Activated CD4-positive, alpha-beta memory T cell treated with anti-CD3 and anti-CD28 coated beads, Interleukin-2, amount 10 ng/mL, durations not matched to agents 7 days and 5 days (primary cell): ENCODE data around the gene NCAM2. TPM values are rescaled to one million over a fixed set of nuclear protein-coding genes. Genes with fewer than 3 reads are reported as not detected.

Source experiments
- CTCF ChIA-PET: fragments of 350-600 bp; sonication (Branson Sonifier 250); formaldehyde crosslinking; loops from one replicate; lab custom pipeline; 2021; ENCODE audit warnings: antibody characterized with exemption, inconsistent platforms; lab: Charles Lee
- POLR2A ChIA-PET: fragments of 350-600 bp; sonication (Branson Sonifier 250); formaldehyde crosslinking; loops from one replicate; lab custom pipeline; 2021; ENCODE audit warnings: antibody characterized with exemption; lab: Charles Lee
- DNase-seq: peaks from one replicate; pipeline ENCODE4 v3.0.0-alpha.2; 2020
- H3K27ac Mint-ChIP-seq: one replicate; pipeline ENCODE4 v1.8.0; 2021; ENCODE audit warnings: mild to moderate bottlenecking, mixed read lengths
- H3K27me3 Mint-ChIP-seq: one replicate; pipeline ENCODE4 v1.8.0; 2021; ENCODE audit warnings: mixed read lengths
- H3K36me3 Mint-ChIP-seq: one replicate; pipeline ENCODE4 v1.8.0; 2021; ENCODE audit warnings: low read depth, mixed read lengths
- H3K4me1 Mint-ChIP-seq: one replicate; pipeline ENCODE4 v1.8.0; 2021; ENCODE audit warnings: mixed read lengths
- H3K4me3 Mint-ChIP-seq: one replicate; pipeline ENCODE4 v1.8.0; 2021; ENCODE audit warnings: mild to moderate bottlenecking, mixed read lengths
- H3K9me3 Mint-ChIP-seq: one replicate; pipeline ENCODE4 v1.8.0; 2021; ENCODE audit warnings: mixed read lengths
- total RNA-seq, 2 experiments: library from RNA; stranded (reverse); gene quantifications; one replicate each; pipeline ENCODE4 v1.2.3, GENCODE V29; 2021

NCAM2 gene
- total RNA-seq, 2 experiments from 2014 or later = not detected

DNA sequence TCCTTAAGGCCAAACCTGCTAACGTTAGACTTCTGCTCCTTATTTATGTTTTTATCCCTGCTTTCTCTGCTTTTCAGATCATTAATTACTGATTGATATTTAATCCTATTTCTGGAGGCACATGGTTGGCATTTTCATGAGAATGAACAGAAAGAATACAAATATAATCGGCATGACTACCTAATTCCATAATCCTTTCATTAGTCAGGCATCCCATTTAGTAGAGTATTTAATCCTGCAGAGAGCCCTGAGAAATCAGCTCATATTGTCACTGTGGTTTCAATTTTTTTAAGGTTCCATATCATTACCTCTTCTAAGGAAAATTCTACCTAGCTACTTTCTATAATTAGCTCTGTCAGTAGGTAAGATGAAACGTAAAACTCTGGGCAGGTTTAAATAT is 238.8 kb downstream of the NCAM2 start:
- Mint-ChIP-seq H3K27ac (no peak overlapping the region), H3K4me1 (no peaks in the 10 kb centered on the region), H3K4me3 (no peak overlapping the region), H3K9me3 (no peaks in the 10 kb centered on the region), H3K27me3 (no peaks in the 10 kb centered on the region), H3K36me3 (no peaks in the 10 kb centered on the region)
- DNase-seq = no peak
- POLR2A ChIA-PET = no interaction called here
- CTCF ChIA-PET = no interaction called here

DNA sequence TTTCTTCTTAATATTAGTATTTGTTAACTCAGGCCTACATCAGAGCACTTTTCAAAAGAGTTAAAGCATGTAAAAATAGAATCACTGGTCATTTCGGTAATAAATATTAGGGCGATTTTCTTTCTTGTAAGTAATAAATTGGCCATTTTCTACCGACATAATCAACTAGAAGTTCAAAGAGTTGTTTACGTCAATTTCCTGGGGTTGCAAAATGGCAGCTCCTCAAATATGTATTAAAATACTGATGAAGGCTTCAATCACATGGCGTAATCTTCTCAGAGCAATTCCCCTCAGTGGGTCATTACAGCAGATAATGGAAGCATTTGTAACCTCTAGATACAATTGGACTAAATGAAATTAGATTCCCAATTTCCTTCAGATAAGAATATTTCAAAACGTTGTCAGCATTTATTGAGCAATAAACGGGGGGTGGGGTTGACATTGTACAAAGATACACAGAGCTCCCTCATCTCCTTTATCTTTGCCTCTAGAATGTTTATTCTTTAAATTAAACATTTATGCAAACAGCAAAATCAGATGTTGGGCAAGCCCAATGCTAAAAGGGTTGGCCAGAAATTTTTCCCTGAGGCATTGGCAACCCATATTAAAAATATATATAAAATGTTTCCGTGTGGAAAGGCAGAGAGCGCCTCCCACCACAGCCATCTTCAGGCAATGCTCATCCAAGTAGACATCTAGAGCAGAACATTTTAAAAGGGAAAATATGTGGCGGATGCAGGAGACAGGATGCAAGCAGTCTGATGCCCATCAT is 240.6 kb downstream of the NCAM2 start:
- Mint-ChIP-seq H3K27me3 (no peaks in the 10 kb centered on the region), H3K27ac (no peak overlapping the region), H3K4me3 (no peak overlapping the region), H3K4me1 (no peaks in the 10 kb centered on the region), H3K36me3 (no peaks in the 10 kb centered on the region), H3K9me3 (no peaks in the 10 kb centered on the region)
- no peak for DNase-seq
- CTCF ChIA-PET = no interaction called here
- POLR2A ChIA-PET = no interaction called here

DNA sequence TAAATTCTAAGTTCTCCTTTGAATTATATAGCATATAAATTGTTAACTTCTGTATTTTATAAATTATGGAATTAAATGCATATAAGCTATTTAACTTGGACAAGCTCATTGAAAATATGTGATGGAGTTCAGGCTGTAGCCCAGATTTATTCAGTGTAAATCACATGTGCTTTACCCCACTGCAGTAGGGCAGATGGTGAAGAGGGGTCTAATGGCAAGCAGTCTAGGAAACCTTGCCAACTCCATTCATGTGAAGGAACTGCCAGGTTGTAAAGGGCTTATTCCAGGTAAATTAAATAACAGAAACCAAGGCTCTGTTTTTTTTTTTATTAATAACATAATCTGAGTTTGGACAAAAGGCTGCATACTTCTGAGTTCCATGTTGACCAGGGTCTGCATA is 243.2 kb downstream of the NCAM2 start:
- CTCF ChIA-PET = no interaction called here
- H3K4me3 Mint-ChIP-seq = no peak overlapping the region
- H3K36me3 Mint-ChIP-seq = no peaks in the 10 kb centered on the region

DNA sequence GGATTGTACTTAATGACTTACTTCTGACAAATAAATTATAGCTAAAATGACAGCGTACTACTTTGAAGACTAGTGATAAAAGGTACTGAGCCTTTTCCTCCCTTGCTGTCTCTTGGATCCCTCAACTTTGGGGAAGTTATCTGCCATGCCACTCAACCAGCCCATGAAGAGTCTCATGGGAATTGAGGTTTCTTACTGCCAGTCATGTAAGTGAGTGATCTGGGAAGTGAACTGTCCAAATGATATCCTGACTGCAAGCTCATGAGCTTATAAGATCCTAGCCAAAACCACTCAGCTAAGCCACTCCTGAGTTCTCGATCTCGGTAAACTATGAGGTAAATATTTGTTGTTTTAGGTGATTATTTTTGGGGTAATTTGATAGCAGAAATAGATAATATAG is 247.8 kb downstream of the NCAM2 start:
- DNase-seq = no peak
- H3K27me3 Mint-ChIP-seq = no peaks in the 10 kb centered on the region
- no peak overlapping the region for H3K4me3 Mint-ChIP-seq
- ChIA-PET CTCF (no interaction called here), POLR2A (no interaction called here)
- no peak overlapping the region for H3K27ac Mint-ChIP-seq
- peaks cover 4% of the 10 kb centered on the region for H3K9me3 Mint-ChIP-seq
- no peaks in the 10 kb centered on the region for H3K36me3 Mint-ChIP-seq
- no peaks in the 10 kb centered on the region for H3K4me1 Mint-ChIP-seq

More for the DNA sequence above, 243.2 kb downstream of the NCAM2 start:
- Mint-ChIP-seq H3K27me3 (no peaks in the 10 kb centered on the region), H3K4me1 (no peaks in the 10 kb centered on the region), H3K27ac (no peak overlapping the region), H3K9me3 (peaks cover 4% of the 10 kb centered on the region)
- POLR2A ChIA-PET = no interaction called here
- DNase-seq = no peak

DNA sequence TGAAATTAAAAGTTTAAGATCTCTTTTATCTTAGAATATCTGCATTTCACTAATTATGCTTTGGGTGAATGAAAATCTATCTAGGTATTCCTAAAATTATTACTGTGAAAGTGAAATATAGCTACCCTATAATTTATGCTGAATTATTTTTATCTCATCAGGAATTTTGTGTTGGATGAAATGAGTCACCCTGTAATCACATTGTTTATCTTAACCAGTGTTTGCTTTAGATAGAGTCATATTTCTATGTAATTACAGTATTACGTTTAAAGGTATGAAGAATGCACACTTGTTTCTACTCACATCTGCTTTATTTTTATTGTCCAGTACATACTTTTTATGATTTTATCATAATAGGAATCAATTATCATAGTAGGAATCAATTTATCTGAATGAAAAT is 249.2 kb downstream of the NCAM2 start:
- Mint-ChIP-seq H3K4me1 (no peaks in the 10 kb centered on the region), H3K27ac (no peak overlapping the region), H3K36me3 (no peaks in the 10 kb centered on the region), H3K27me3 (no peaks in the 10 kb centered on the region), H3K4me3 (no peak overlapping the region), H3K9me3 (peaks cover 4% of the 10 kb centered on the region)
- CTCF ChIA-PET = no interaction called here
- no peak for DNase-seq
- POLR2A ChIA-PET = no interaction called here

DNA sequence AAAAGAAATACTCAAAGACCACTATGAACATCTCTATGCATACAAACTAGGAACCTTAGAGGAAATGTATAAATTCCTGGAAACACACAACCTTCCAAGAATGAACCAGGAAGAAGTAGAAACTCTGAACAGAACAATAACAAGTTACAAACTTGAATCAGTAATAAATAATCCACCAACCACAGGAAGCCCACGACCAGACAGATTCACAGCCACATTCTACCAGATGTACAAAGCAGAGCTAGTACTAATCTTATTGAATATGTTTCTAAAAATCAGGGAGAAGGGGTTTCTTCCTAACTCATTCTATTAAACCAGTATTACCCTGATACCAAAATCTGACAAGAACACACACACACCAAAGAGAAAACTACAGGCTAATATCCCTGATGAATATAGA is 263.8 kb downstream of the NCAM2 start:
- CTCF ChIA-PET = no interaction called here
- POLR2A ChIA-PET = no interaction called here
- H3K27me3 Mint-ChIP-seq = no peaks in the 10 kb centered on the region
- no peak overlapping the region for H3K27ac Mint-ChIP-seq
- no peak overlapping the region for H3K4me3 Mint-ChIP-seq
- no peak for DNase-seq
- H3K4me1 Mint-ChIP-seq = no peaks in the 10 kb centered on the region
- H3K9me3 Mint-ChIP-seq = peaks cover 9% of the 10 kb centered on the region
- H3K36me3 Mint-ChIP-seq = no peaks in the 10 kb centered on the region

DNA sequence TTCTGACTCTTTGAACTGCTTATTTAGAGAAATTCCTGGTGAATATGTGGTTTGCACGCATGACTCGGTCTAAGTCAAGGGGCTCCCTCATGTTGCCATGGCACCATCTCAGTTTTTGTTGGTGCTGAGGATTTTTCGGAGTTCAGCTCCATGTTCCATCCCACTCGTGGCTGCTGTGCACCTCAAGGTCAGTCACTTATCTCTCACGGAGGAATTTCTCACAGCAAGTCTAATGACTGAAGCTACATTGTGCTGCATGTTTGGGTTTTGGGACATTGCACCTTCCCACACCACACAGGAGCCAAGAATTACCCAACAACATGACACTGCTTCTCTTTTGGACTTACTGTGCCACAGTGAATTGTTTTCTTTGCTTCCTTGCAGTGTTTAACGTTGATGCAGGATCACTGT is 269.9 kb downstream of the NCAM2 start:
- ChIA-PET CTCF (no interaction called here), POLR2A (no interaction called here)
- Mint-ChIP-seq H3K27ac (no peak overlapping the region), H3K27me3 (no peaks in the 10 kb centered on the region), H3K9me3 (peaks cover 2% of the 10 kb centered on the region), H3K36me3 (no peaks in the 10 kb centered on the region), H3K4me3 (no peak overlapping the region), H3K4me1 (no peaks in the 10 kb centered on the region)
- no peak for DNase-seq

DNA sequence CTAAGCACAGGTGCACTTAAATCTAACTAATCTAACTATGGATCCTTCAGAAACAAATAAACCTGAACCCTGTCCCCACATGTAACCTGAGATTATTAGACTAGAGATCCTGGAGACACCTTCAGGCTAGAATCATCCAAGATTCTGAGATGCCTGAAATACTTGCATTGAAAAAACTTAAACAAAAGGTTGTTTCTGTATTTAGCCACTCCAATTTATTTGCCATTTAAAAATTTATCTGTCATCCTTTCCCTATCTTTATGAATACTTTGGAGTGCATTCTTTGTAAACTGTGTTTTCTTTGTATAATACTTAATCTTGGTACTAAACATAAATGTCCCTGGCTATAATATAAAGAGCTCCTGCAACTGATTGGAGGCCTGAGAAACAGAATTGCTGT is 270.7 kb downstream of the NCAM2 start:
- Mint-ChIP-seq H3K27me3 (no peaks in the 10 kb centered on the region), H3K36me3 (no peaks in the 10 kb centered on the region), H3K4me1 (no peaks in the 10 kb centered on the region), H3K4me3 (no peak overlapping the region), H3K9me3 (peaks cover 2% of the 10 kb centered on the region), H3K27ac (no peak overlapping the region)
- no peak for DNase-seq
- ChIA-PET CTCF (no interaction called here), POLR2A (no interaction called here)

DNA sequence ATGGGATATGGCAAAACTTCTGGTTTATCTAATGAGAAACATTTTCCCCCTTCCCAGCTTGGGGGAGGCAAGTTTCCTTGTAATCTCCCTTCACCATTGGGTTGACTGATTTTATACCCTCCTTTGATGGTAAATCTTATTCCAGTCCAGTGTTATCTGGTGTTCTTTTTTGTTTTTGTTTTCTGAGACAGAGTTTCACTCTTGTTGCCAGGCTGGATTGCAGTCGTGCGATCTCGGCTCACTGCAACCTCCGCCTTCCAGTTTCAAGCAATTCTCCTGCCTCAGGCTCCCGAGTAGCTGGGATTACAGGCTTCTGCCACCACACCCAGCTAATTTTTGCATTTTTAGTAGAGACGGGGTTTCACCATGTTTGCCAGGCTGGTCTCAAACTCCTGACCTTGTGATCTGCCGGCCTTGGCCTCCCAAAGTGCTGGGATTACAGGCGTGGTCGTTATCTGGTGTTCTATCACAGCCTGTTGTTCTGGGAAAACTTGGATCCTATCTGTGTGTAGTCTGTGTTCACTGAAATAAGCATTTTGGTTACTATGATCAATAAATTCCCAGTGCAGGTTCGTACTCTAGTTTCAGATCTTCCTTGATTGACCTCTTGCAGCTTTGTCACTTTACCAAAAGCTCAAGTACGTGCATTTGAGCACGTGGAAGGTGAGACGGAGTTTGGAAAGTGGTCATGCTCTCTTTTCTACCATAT is 281.1 kb downstream of the NCAM2 start:
- peaks cover 6% of the 10 kb centered on the region for H3K9me3 Mint-ChIP-seq
- CTCF ChIA-PET = no interaction called here
- H3K27ac Mint-ChIP-seq = no peak overlapping the region
- no peaks in the 10 kb centered on the region for H3K4me1 Mint-ChIP-seq
- H3K27me3 Mint-ChIP-seq = no peaks in the 10 kb centered on the region
- H3K36me3 Mint-ChIP-seq = no peaks in the 10 kb centered on the region
- POLR2A ChIA-PET = no interaction called here
- no peak overlapping the region for H3K4me3 Mint-ChIP-seq
- DNase-seq = no peak

DNA sequence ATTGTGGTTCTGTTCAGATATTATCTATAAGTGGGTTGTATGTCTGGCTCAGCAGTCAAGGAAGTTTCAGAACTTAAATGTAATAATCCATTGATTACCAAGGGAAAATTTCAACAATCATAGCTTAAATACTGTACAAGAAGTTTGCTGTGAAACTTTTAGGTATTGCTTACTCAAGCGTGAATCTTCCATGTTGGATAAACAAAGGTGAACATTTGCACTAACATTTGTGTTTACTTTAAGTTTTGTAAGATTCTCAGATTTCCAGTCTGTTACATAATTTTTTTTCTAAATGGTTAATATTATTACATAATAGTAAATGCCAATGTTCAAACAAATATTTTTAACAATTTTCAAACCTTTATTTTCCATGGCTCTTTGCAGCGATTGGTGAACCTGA is 285.6 kb downstream of the NCAM2 start:
- H3K4me1 Mint-ChIP-seq = no peaks in the 10 kb centered on the region
- H3K27ac Mint-ChIP-seq = no peak overlapping the region
- no peaks in the 10 kb centered on the region for H3K36me3 Mint-ChIP-seq
- H3K4me3 Mint-ChIP-seq = no peak overlapping the region
- CTCF ChIA-PET = no interaction called here
- POLR2A ChIA-PET = no interaction called here
- H3K9me3 Mint-ChIP-seq = peaks cover 2% of the 10 kb centered on the region
- no peak for DNase-seq
- H3K27me3 Mint-ChIP-seq = no peaks in the 10 kb centered on the region

DNA sequence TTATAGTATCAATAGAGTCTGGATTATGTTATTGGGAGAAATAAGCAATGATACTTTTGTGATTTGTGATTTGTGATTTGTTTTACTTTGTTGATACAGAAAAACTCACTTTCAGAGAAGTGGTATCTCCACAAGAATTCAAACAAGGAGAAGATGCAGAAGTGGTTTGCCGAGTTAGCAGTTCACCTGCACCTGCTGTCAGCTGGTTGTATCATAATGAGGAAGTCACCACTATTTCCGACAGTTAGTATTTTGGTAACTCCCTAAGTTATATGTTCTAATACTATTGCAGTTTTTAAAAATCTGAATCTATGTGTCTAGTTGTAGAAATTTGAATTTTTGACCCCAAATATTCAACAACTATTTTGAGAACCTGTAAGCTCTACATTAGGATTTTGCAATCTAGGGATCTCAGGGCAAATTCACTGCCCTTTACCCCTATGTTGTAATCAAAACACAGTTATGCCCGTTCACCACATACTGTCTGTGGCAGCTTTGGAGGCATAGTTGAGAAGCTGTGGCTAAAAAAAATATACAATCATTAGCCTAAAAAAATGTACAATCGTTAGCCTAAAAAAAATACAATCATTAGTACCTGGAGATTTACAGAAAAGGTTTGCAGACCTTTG is 288.1 kb downstream of the NCAM2 start:
- H3K27me3 Mint-ChIP-seq = no peaks in the 10 kb centered on the region
- no peaks in the 10 kb centered on the region for H3K36me3 Mint-ChIP-seq
- ChIA-PET POLR2A (no interaction called here), CTCF (no interaction called here)
- no peak for DNase-seq
- H3K4me3 Mint-ChIP-seq = no peak overlapping the region
- no peaks in the 10 kb centered on the region for H3K9me3 Mint-ChIP-seq
- no peaks in the 10 kb centered on the region for H3K4me1 Mint-ChIP-seq
- no peak overlapping the region for H3K27ac Mint-ChIP-seq

DNA sequence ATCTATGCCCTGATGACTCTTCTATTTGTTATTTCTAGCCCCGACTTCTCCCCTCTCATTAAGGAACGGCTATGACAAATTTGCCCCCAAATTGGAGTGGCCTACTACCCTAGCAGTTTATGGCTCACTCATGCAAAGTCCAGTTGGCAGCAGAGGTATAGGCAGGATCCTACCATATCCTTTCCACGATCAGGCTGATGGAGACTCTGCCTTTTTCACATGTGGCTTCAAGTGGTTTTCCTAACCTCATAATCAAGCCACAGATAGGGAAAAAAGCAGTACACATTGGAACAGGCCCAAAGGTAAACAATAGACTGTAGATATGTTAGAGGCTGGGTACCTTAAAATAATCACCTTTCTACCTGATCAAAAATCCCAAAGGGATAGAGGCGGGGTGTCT is 292.5 kb downstream of the NCAM2 start:
- Mint-ChIP-seq H3K9me3 (peaks cover 4% of the 10 kb centered on the region), H3K4me1 (no peaks in the 10 kb centered on the region), H3K4me3 (no peak overlapping the region), H3K27me3 (no peaks in the 10 kb centered on the region), H3K36me3 (no peaks in the 10 kb centered on the region), H3K27ac (no peak overlapping the region)
- CTCF ChIA-PET = no interaction called here
- no peak for DNase-seq
- POLR2A ChIA-PET = no interaction called here

DNA sequence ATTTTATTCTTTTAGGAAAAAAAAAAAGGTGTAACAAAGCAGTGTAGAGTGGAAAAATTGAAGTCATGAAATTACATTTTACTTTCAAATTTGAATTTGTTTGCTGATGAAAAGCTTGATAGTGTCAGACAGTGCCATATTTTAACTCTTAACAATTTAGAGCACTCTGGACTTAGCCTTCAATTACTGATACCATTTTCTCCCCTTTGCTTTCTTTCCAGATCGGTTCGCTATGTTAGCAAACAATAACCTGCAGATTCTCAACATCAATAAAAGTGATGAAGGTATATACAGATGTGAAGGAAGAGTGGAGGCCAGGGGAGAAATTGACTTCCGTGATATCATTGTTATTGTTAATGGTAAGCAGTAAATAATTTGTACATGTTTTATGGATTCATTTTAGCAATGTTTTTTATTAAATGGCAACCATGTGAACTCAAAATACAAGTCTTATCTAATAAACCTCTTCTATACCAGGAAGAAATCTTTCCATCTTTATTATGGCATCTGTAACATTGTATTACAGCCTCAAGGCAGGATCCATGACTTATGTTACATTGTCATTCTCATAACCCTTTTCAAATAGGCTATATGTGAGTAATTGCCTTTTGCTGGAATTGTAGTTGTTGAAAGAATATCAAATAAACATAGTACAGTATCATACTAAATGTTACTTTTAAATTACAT is 293.8 kb downstream of the NCAM2 start:
- ChIA-PET POLR2A (no interaction called here), CTCF (no interaction called here)

More for the DNA sequence above, 293.8 kb downstream of the NCAM2 start:
- no peaks in the 10 kb centered on the region for H3K27me3 Mint-ChIP-seq
- H3K27ac Mint-ChIP-seq = no peak overlapping the region
- H3K36me3 Mint-ChIP-seq = no peaks in the 10 kb centered on the region
- no peaks in the 10 kb centered on the region for H3K4me1 Mint-ChIP-seq
- no peak for DNase-seq
- H3K9me3 Mint-ChIP-seq = peaks cover 7% of the 10 kb centered on the region
- H3K4me3 Mint-ChIP-seq = no peak overlapping the region
